SK-N-SH (cell line): Measurements from ENCODE around the gene ATRN. TPM values are rescaled to one million over a fixed set of nuclear protein-coding genes. Genes with fewer than 3 reads are reported as not detected.

Experiments used
- CTCF ChIA-PET: fragments of 300-600, 350-600 bp; formaldehyde crosslinking; extraction: SDS; loops from one replicate; lab custom pipeline; 2021; lab: Yijun Ruan, JAX
- POLR2A ChIA-PET: fragments of 350-600 bp; sonication (Branson Sonifier 250); formaldehyde crosslinking; extraction: SDS; loops from one replicate; lab custom pipeline; 2020; ENCODE audit warnings: antibody characterized with exemption, inconsistent platforms; lab: Yijun Ruan, JAX
- DNase-seq: peaks from one replicate; pipeline ENCODE4 v3.0.0; 2012
- H2AFZ ChIP-seq: fragments of 200-600 bp; sonication (generic); 2 replicates; pipeline ENCODE4 v1.8.1; 2016; ENCODE audit warnings: antibody characterized with exemption, mild to moderate bottlenecking, low read depth
- H3F3A ChIP-seq: fragments of 200-600 bp; sonication (generic); replicated peaks from 2 replicates; pipeline ENCODE3; 2016; ENCODE audit warnings: antibody characterized with exemption, mild to moderate bottlenecking; ENCODE audit not compliant: insufficient read depth
- H3K27ac ChIP-seq, 2 experiments: fragments of 200-500 bp in 1 of 2; fragments of 200-600 bp in 1 of 2; sonication (Bioruptor generic) in 1 of 2; sonication (generic), shearing (Covaris generic) in 1 of 2; 2 replicates each; pipeline versions ENCODE4 v1.5.1 to v1.6.1; 2014 to 2016; ENCODE audit warnings: low read depth in 2 of 2, inconsistent platforms in 1 of 2, low read length in 1 of 2, mild to moderate bottlenecking in 1 of 2, mixed read lengths in 1 of 2
- H3K27me3 ChIP-seq: fragments of 200-600 bp; sonication (generic), shearing (Covaris generic); 2 replicates; pipeline ENCODE4 v1.6.1; 2016; ENCODE audit warnings: mixed run types; ENCODE audit not compliant: insufficient read depth
- H3K36me3 ChIP-seq, 2 experiments: fragments of 200-500 bp in 1 of 2; fragments of 200-600 bp in 1 of 2; sonication (Bioruptor generic) in 1 of 2; sonication (generic) in 1 of 2; replicated peaks in 1 of 2; 2 replicates each; pipeline versions ENCODE3 to v1.5.1; 2014 to 2016; ENCODE audit warnings: low read length in 1 of 2, mild to moderate bottlenecking in 1 of 2; ENCODE audit not compliant: insufficient read depth in 2 of 2, control insufficient read depth in 1 of 2
- H3K4me1 ChIP-seq, 2 experiments: fragments of 200-500 bp in 1 of 2; fragments of 200-600 bp in 1 of 2; sonication (Bioruptor generic) in 1 of 2; sonication (generic), shearing (Covaris generic) in 1 of 2; 2 replicates each; pipeline versions ENCODE4 v1.5.1 to v1.6.1; 2014 to 2016; ENCODE audit warnings: low read depth in 1 of 2, low read length in 1 of 2, mixed run types in 1 of 2; ENCODE audit not compliant: insufficient read depth in 2 of 2, control insufficient read depth in 1 of 2
- H3K4me2 ChIP-seq: fragments of 200-600 bp; sonication (generic), shearing (Covaris generic); 2 replicates; pipeline ENCODE4 v1.6.1; 2017; ENCODE audit warnings: mixed run types
- H3K4me3 ChIP-seq, 2 experiments: fragments of 200-500 bp in 1 of 2; fragments of 200-600 bp in 1 of 2; sonication (Bioruptor generic) in 1 of 2; sonication (generic), shearing (Covaris generic) in 1 of 2; 2 replicates each; pipeline versions ENCODE4 v1.5.1 to v1.8.1; 2014 to 2016; ENCODE audit warnings: low read depth in 2 of 2, inconsistent platforms in 1 of 2, low read length in 1 of 2, mild to moderate bottlenecking in 1 of 2, mixed read lengths in 1 of 2, moderate library complexity in 1 of 2
- H3K79me2 ChIP-seq: fragments of 200-600 bp; sonication (generic); 2 replicates; pipeline ENCODE4 v1.8.1; 2017; ENCODE audit warnings: mild to moderate bottlenecking; ENCODE audit not compliant: insufficient read depth
- H3K9ac ChIP-seq: fragments of 200-600 bp; sonication (generic); 2 replicates; pipeline ENCODE4 v1.6.1; 2017; ENCODE audit warnings: mixed run types
- H3K9me2 ChIP-seq: fragments of 200-600 bp; sonication (generic); 2 replicates; pipeline ENCODE4 v1.6.1; 2017; ENCODE audit warnings: mixed run types
- H3K9me3 ChIP-seq: fragments of 200-600 bp; sonication (generic); 2 replicates; pipeline ENCODE4 v1.6.1; 2017; ENCODE audit warnings: mixed run types, mild to moderate bottlenecking, moderate library complexity
- H4K20me1 ChIP-seq: fragments of 200-600 bp; sonication (generic); 2 replicates; pipeline ENCODE4 v1.6.1; 2017; ENCODE audit warnings: mild to moderate bottlenecking, mixed run types; ENCODE audit not compliant: insufficient read depth
- EP300 ChIP-seq, 2 experiments: IDR thresholded peaks; 2 replicates each; pipeline versions ENCODE4 v1.4.0 to v1.6.1; 2012; ENCODE audit warnings: borderline replicate concordance in 1 of 2, low read depth in 1 of 2, low read length in 1 of 2
- EZH2phosphoT487 ChIP-seq: fragments of 200-600 bp; sonication (generic); IDR thresholded peaks from 2 replicates; pipeline ENCODE4 v1.6.1; 2017; ENCODE audit warnings: low read depth, mixed run types, mild to moderate bottlenecking, antibody characterized with exemption, moderate library complexity, borderline replicate concordance
- JUND ChIP-seq: IDR thresholded peaks from 2 replicates; pipeline ENCODE4 v1.4.0; 2012
- MXI1 ChIP-seq: IDR thresholded peaks from 2 replicates; pipeline ENCODE4 v1.6.1; 2012; ENCODE audit warnings: mild to moderate bottlenecking, low read depth, low read length, improper control_type of control experiment
- NFIC ChIP-seq: IDR thresholded peaks from 2 replicates; pipeline ENCODE4 v1.4.0; 2012; ENCODE audit warnings: borderline replicate concordance
- POLR2AphosphoS5 ChIP-seq: IDR thresholded peaks from 2 replicates; pipeline ENCODE4 v1.6.1; 2012; ENCODE audit warnings: low read depth, low read length
- RAD21 ChIP-seq: IDR thresholded peaks from 2 replicates; pipeline ENCODE4 v1.6.1; 2012; ENCODE audit warnings: mild to moderate bottlenecking, low read length
- RFX5 ChIP-seq: IDR thresholded peaks from 2 replicates; pipeline ENCODE4 v1.6.1; 2012; ENCODE audit warnings: mild to moderate bottlenecking, improper control_type of control experiment, low read length
- RXRA ChIP-seq: IDR thresholded peaks from 2 replicates; pipeline ENCODE4 v1.4.0; 2012; ENCODE audit warnings: low read depth, mild to moderate bottlenecking, borderline replicate concordance
- SIN3A ChIP-seq: IDR thresholded peaks from 2 replicates; pipeline ENCODE4 v1.6.1; 2012; ENCODE audit warnings: low read depth, mild to moderate bottlenecking, low read length, moderate library complexity, borderline replicate concordance
- TAF1 ChIP-seq: IDR thresholded peaks from 2 replicates; pipeline ENCODE4 v1.6.1; 2012; ENCODE audit warnings: low read depth, mild to moderate bottlenecking, low read length, moderate library complexity, borderline replicate concordance
- TCF12 ChIP-seq: IDR thresholded peaks from 2 replicates; pipeline ENCODE4 v1.4.0; 2012
- TEAD4 ChIP-seq: IDR thresholded peaks from 2 replicates; pipeline ENCODE4 v1.4.0; 2012; ENCODE audit warnings: mild to moderate bottlenecking, borderline replicate concordance; ENCODE audit not compliant: insufficient read depth
- WGBS: methylation state at CpG from one replicate; pipeline ENCODE4 v1.1.6; 2017; ENCODE audit warnings: low lambda C conversion rate; 5-methylcytosine and 5-hydroxymethylcytosine counted together
- polyA plus RNA-seq, 3 experiments: library from polyadenylated mRNA; depleted of rRNA; stranded (reverse); fragments of >200 nt; gene quantifications; 2 replicates each; pipeline ENCODE4 v1.2.3, GENCODE V29; 2012
- TF ChIP-seq, protein P1 (sequence below): IDR thresholded peaks from 2 replicates; pipeline ENCODE4 v1.4.0; 2012; ENCODE audit warnings: low read depth, borderline replicate concordance
- TF ChIP-seq, protein P2 (sequence below): fragments of 200-600 bp; sonication (generic); IDR thresholded peaks from 2 replicates; pipeline ENCODE4 v1.6.1; 2017; ENCODE audit warnings: antibody characterized with exemption, mild to moderate bottlenecking, moderate library complexity
- TF ChIP-seq, protein P3 (sequence below): IDR thresholded peaks from 2 replicates; pipeline ENCODE4 v1.6.1; 2012; ENCODE audit warnings: mild to moderate bottlenecking, low read depth, low read length, moderate library complexity
- TF ChIP-seq, protein P4 (sequence below): IDR thresholded peaks from 2 replicates; pipeline ENCODE4 v1.4.0; 2012; ENCODE audit warnings: low read depth, borderline replicate concordance
- TF ChIP-seq, protein P5 (sequence below): IDR thresholded peaks from 2 replicates; pipeline ENCODE4; 2012

The ATRN gene
- polyA plus RNA-seq, 1 of the 3 experiments (the other 2 are of a cell fraction): 33.8 TPM

DNA sequence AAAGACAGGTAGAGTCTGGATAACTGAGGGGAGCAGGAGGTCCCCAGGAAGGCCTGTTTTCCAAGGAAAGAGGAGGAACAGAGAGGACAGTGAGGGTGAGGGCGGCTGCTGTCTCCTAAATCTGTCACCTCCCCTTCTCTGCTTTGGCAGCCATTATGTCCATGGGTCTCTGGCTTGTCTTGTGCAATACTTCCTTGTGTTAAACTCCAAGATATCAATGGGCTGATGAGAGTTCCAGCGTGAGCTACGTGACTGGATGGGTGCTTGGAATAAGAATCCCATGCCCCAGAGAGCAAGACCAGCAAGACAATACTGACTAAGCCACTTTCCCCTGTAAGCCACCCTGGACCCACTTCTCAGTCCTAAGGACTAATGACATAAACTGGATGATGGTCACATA lies 37.1 kb upstream of the ATRN start:
- POLR2A ChIA-PET: no interaction called here
- Histone ChIP-seq H3K4me1 (no peaks in the 10 kb centered on the region), H4K20me1 (no peaks in the 10 kb centered on the region), H3K27me3 (no peaks in the 10 kb centered on the region), H3F3A (no peaks in the 10 kb centered on the region), H3K9me3 (no peaks in the 10 kb centered on the region), H3K9ac (no peak overlapping the region), H3K4me3 (no peak overlapping the region), H3K27ac (no peak overlapping the region), H3K4me2 (no peak overlapping the region), H3K36me3 (no peaks in the 10 kb centered on the region), H2AFZ (no peak overlapping the region), H3K9me2 (no peaks in the 10 kb centered on the region), H3K79me2 (no peaks in the 10 kb centered on the region)
- DNase-seq: no peak
- TF ChIP-seq, protein P1, sequence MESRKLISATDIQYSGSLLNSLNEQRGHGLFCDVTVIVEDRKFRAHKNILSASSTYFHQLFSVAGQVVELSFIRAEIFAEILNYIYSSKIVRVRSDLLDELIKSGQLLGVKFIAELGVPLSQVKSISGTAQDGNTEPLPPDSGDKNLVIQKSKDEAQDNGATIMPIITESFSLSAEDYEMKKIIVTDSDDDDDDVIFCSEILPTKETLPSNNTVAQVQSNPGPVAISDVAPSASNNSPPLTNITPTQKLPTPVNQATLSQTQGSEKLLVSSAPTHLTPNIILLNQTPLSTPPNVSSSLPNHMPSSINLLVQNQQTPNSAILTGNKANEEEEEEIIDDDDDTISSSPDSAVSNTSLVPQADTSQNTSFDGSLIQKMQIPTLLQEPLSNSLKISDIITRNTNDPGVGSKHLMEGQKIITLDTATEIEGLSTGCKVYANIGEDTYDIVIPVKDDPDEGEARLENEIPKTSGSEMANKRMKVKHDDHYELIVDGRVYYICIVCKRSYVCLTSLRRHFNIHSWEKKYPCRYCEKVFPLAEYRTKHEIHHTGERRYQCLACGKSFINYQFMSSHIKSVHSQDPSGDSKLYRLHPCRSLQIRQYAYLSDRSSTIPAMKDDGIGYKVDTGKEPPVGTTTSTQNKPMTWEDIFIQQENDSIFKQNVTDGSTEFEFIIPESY: no peak
- TF ChIP-seq SIN3A (no peak), RXRA (no peak), EP300 (IDR thresholded peaks at IDR 0.05; ENCODE audit: borderline replicate concordance in 1 of 2, low read depth in 1 of 2, low read length in 1 of 2) (no peak)
- WGBS: 46% methylated on average over 3 of the region's 3 CpGs
- CTCF ChIA-PET: no interaction called here

DNA sequence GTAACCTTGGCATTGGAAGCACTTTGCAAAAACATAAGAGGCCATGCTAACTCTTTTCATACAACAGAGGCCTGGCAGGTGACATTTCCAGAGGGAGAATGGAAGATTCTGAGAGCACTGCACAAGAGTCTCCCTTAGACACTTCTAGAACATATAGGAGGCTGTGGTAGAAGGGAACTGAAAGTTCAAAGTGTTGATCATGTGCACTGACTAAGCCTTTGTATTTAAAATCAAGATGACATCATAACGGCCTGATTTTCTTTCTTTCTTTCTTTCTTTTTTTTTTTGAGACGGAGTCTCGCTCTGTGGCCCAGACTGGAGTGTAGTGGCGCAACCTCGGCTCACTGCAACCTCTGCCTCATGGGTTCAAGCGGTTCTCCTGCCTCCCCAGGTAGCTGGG lies 36.6 kb upstream of the ATRN start:
- 79% methylated on average over 6 of the region's 6 CpGs for WGBS
- H3K4me2 ChIP-seq: no peak overlapping the region
- POLR2A ChIA-PET: no interaction called here
- CTCF ChIA-PET: no interaction called here
- no peak overlapping the region for H3K4me3 ChIP-seq
- H3K36me3 ChIP-seq: no peaks in the 10 kb centered on the region
- H3K9me2 ChIP-seq: no peaks in the 10 kb centered on the region
- H3K27me3 ChIP-seq: no peaks in the 10 kb centered on the region
- no peak overlapping the region for H3K9ac ChIP-seq
- H3F3A ChIP-seq: no peaks in the 10 kb centered on the region
- no peaks in the 10 kb centered on the region for H3K79me2 ChIP-seq
- no peak overlapping the region for H3K27ac ChIP-seq
- H3K4me1 ChIP-seq: no peaks in the 10 kb centered on the region
- H4K20me1 ChIP-seq: no peaks in the 10 kb centered on the region
- DNase-seq: no peak
- no peaks in the 10 kb centered on the region for H3K9me3 ChIP-seq
- no peak overlapping the region for H2AFZ ChIP-seq
- no peak for TF ChIP-seq NFIC
- TF ChIP-seq POLR2AphosphoS5: no peak
- TF ChIP-seq TEAD4: no peak
- no peak for TF ChIP-seq MXI1
- TF ChIP-seq, protein P2, sequence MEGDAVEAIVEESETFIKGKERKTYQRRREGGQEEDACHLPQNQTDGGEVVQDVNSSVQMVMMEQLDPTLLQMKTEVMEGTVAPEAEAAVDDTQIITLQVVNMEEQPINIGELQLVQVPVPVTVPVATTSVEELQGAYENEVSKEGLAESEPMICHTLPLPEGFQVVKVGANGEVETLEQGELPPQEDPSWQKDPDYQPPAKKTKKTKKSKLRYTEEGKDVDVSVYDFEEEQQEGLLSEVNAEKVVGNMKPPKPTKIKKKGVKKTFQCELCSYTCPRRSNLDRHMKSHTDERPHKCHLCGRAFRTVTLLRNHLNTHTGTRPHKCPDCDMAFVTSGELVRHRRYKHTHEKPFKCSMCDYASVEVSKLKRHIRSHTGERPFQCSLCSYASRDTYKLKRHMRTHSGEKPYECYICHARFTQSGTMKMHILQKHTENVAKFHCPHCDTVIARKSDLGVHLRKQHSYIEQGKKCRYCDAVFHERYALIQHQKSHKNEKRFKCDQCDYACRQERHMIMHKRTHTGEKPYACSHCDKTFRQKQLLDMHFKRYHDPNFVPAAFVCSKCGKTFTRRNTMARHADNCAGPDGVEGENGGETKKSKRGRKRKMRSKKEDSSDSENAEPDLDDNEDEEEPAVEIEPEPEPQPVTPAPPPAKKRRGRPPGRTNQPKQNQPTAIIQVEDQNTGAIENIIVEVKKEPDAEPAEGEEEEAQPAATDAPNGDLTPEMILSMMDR: no peak
- TF ChIP-seq, protein P3, sequence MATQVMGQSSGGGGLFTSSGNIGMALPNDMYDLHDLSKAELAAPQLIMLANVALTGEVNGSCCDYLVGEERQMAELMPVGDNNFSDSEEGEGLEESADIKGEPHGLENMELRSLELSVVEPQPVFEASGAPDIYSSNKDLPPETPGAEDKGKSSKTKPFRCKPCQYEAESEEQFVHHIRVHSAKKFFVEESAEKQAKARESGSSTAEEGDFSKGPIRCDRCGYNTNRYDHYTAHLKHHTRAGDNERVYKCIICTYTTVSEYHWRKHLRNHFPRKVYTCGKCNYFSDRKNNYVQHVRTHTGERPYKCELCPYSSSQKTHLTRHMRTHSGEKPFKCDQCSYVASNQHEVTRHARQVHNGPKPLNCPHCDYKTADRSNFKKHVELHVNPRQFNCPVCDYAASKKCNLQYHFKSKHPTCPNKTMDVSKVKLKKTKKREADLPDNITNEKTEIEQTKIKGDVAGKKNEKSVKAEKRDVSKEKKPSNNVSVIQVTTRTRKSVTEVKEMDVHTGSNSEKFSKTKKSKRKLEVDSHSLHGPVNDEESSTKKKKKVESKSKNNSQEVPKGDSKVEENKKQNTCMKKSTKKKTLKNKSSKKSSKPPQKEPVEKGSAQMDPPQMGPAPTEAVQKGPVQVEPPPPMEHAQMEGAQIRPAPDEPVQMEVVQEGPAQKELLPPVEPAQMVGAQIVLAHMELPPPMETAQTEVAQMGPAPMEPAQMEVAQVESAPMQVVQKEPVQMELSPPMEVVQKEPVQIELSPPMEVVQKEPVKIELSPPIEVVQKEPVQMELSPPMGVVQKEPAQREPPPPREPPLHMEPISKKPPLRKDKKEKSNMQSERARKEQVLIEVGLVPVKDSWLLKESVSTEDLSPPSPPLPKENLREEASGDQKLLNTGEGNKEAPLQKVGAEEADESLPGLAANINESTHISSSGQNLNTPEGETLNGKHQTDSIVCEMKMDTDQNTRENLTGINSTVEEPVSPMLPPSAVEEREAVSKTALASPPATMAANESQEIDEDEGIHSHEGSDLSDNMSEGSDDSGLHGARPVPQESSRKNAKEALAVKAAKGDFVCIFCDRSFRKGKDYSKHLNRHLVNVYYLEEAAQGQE: no peak
- TF ChIP-seq, protein P4, sequence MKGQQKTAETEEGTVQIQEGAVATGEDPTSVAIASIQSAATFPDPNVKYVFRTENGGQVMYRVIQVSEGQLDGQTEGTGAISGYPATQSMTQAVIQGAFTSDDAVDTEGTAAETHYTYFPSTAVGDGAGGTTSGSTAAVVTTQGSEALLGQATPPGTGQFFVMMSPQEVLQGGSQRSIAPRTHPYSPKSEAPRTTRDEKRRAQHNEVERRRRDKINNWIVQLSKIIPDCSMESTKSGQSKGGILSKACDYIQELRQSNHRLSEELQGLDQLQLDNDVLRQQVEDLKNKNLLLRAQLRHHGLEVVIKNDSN: no peak
- no peak for TF ChIP-seq EP300 (IDR thresholded peaks at IDR 0.05; ENCODE audit: borderline replicate concordance in 1 of 2, low read depth in 1 of 2, low read length in 1 of 2)
- TF ChIP-seq EZH2phosphoT487: no peak
- no peak for TF ChIP-seq TAF1
- no peak for TF ChIP-seq SIN3A
- no peak for TF ChIP-seq RAD21
- TF ChIP-seq RFX5: no peak
- TF ChIP-seq TCF12: no peak
- TF ChIP-seq, protein P5, sequence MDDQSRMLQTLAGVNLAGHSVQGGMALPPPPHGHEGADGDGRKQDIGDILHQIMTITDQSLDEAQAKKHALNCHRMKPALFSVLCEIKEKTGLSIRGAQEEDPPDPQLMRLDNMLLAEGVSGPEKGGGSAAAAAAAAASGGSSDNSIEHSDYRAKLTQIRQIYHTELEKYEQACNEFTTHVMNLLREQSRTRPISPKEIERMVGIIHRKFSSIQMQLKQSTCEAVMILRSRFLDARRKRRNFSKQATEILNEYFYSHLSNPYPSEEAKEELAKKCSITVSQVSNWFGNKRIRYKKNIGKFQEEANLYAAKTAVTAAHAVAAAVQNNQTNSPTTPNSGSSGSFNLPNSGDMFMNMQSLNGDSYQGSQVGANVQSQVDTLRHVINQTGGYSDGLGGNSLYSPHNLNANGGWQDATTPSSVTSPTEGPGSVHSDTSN: no peak
- TF ChIP-seq JUND: no peak
